Chondrocyte (in vitro differentiated cells): ENCODE data around the gene DACT3. TPM values are rescaled to one million over a fixed set of nuclear protein-coding genes. Genes with fewer than 3 reads are reported as not detected.
A peak's percentile ranks its signal among the peaks of the same experiment; 100 is the strongest.

Experiments
- DNase-seq: peaks from one replicate; pipeline ENCODE4 v3.0.0; 2021; ENCODE audit warnings: mixed read lengths, low spot score
- H3K27ac Mint-ChIP-seq: one replicate; pipeline ENCODE4 v1.8.0; 2021; ENCODE audit warnings: mild to moderate bottlenecking, moderate library complexity, mixed read lengths; ENCODE audit not compliant: unreplicated experiment
- H3K27me3 Mint-ChIP-seq: 2 replicates; pipeline ENCODE4 v1.8.0; 2021; ENCODE audit warnings: low read depth, mixed read lengths
- H3K36me3 Mint-ChIP-seq: 2 replicates; pipeline ENCODE4 v1.8.0; 2021; ENCODE audit warnings: low read depth, mixed read lengths
- H3K4me1 Mint-ChIP-seq: 2 replicates; pipeline ENCODE4 v1.8.0; 2021; ENCODE audit warnings: low read depth, mild to moderate bottlenecking, mixed read lengths
- H3K4me3 Mint-ChIP-seq: one replicate; pipeline ENCODE4 v1.8.0; 2021; ENCODE audit warnings: mild to moderate bottlenecking, moderate library complexity, mixed read lengths; ENCODE audit not compliant: unreplicated experiment
- H3K9me3 Mint-ChIP-seq: 2 replicates; pipeline ENCODE4 v1.8.0; 2021; ENCODE audit warnings: low read depth, mixed read lengths
- CTCF ChIP-seq: fragments of 200-600 bp; sonication (generic); IDR thresholded peaks from 2 replicates; pipeline ENCODE4 v1.5.0; 2021; ENCODE audit warnings: antibody characterized with exemption, mild to moderate bottlenecking, moderate library complexity
- long read RNA-seq: library from polyadenylated mRNA; stranded (forward); transcript quantifications from one replicate; pipeline ENCODE4 v2.0.0, GENCODE V29; 2021
- total RNA-seq: library from RNA; stranded (reverse); gene quantifications from 3 replicates; pipeline ENCODE4 v1.2.1, GENCODE V29; 2021

DACT3 gene
- total RNA-seq: 17.1 to 18.7 TPM (median 18.5 TPM) in 3 replicates
- long read RNA-seq, transcript DACT3-202 (4 exons, 2,834 nt): major isoform, 21 of 27 reads
- long read RNA-seq, partial matches to known transcripts: 2 of 27 reads
- long read RNA-seq, other reads (novel, unspliced or antisense): 4 of 27 reads

DNA sequence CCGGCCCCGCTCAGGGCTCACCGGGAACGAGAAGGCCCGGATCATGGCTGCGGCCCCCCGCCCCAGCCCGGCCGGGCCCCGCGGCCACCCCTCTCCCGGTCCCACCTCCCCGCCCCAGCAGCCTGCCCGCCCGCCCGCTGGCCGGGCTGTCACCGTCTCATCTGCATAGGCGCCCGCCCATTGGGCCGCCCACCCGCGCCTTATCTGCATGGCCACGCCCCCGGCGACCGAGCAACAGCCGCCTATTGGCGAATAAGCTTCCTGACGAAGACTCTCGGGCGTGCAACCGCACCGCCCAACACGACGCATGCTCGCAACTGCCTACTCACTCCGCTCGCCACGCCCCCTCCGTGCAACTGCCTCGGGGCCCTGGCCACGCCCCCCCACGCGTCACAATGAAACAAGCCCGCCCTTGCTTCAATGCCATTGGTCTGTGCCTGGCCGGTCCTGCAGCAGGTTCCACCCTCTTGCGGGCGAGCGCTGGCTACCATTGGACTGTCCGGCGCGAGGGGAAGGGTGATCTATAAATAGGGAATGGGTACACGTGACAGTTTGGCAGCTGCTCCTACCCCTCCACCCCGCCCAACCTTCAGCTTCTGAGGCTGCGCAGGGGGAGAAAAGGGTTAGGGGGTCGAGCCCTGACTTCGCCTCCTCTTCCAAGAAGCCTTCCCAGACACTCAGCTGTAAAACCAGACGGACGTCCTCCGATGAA, at the start of gene DACT3:
TSS of gene DACT3 (minus strand) at position 163 of the 712 bp plus-strand sequence. CDS start at position 45, 118 bp downstream.
- Mint-ChIP-seq H3K4me3 (peak within 1 kb of the TSS; percentile 77), H3K4me1 (peaks cover 27% of the 10 kb centered on the region), H3K27ac (peak within 1 kb of the TSS; percentile 97), H3K27me3 (no peaks in the 10 kb centered on the region), H3K9me3 (no peaks in the 10 kb centered on the region), H3K36me3 (no peaks in the 10 kb centered on the region)
- TF ChIP-seq CTCF: no peak
- peak; percentile 100 for DNase-seq

DNA sequence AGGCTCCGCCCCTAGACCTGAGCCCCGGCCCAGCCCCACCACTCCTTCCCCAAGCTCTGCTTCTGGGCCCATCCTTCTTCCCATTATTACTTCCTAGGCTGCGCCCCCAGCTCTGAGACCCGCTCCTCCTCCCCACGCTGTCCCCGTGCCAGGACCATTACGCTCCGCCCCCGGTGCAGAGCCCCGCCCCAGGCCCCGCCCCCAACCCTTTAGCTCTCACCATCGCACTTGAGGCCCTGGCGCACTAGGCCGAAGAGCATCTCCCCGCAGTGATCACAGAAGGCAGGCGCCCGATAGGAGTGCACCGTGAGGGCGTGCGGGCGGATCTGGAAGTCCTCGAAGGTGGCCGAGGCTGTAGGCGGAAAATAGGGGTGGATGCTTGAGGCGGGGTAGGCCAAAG, 49.7 kb upstream of the DACT3 start:
- Mint-ChIP-seq H3K36me3 (peaks cover 9% of the 10 kb centered on the region), H3K4me1 (peaks cover 20% of the 10 kb centered on the region), H3K27me3 (no peaks in the 10 kb centered on the region), H3K27ac (no peak overlapping the region), H3K9me3 (no peaks in the 10 kb centered on the region), H3K4me3 (no peak overlapping the region)
- TF ChIP-seq CTCF: no peak
- DNase-seq: no peak

GRCh38 chr19:46704379-46705076, 43.5 kb upstream of the DACT3 start:
- peaks cover 22% of the 10 kb centered on the region for H3K36me3 Mint-ChIP-seq
- H3K27ac Mint-ChIP-seq: no peak overlapping the region
- no peaks in the 10 kb centered on the region for H3K4me1 Mint-ChIP-seq
- DNase-seq: no peak
- H3K4me3 Mint-ChIP-seq: no peak overlapping the region
- H3K9me3 Mint-ChIP-seq: no peaks in the 10 kb centered on the region
- TF ChIP-seq CTCF: peak; percentile 86
- no peaks in the 10 kb centered on the region for H3K27me3 Mint-ChIP-seq

GRCh38 chr19:46700704-46701103, 39.7 kb upstream of the DACT3 start:
- peaks cover 6% of the 10 kb centered on the region for H3K4me1 Mint-ChIP-seq
- no peaks in the 10 kb centered on the region for H3K27me3 Mint-ChIP-seq
- H3K9me3 Mint-ChIP-seq: no peaks in the 10 kb centered on the region
- no peak for DNase-seq
- H3K36me3 Mint-ChIP-seq: peaks cover 26% of the 10 kb centered on the region
- H3K27ac Mint-ChIP-seq: no peak overlapping the region
- H3K4me3 Mint-ChIP-seq: no peak overlapping the region
- no peak for TF ChIP-seq CTCF
